ENCODE data around the gene KIF20B. TPM values are rescaled to one million over a fixed set of nuclear protein-coding genes. Genes with fewer than 3 reads are reported as not detected.

The KIF20B gene
- total RNA-seq, 1 experiment from 2014 or later = 34.5 TPM

DNA sequence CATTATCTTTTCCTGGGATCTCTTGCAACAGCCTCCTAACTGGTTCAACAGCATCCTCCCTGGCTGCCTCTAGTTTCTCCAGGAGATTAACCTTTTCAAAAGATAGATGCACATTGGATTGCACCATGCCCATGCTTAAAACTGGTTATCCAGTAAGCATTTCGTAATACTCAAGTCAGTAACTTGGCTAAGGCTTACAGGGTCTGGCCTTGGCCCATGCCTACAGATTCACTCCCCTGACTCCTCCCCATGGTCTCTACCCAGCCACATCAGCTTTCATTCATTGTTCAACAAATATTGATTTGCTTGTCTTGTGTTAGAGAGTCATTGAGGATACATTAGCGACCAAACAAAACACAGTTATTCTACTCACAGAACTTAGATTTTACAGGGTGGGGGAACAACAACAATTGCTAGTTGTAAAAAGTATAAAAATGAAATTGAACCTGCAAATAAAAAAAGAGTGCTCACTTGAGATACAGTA lies 1.8 kb upstream of the KIF20B start:
- no peaks in the 10 kb centered on the region for H3K27me3 ChIP-seq (ENCODE audit: insufficient read depth, low read depth)
- no peak overlapping the region for H3K4me3 ChIP-seq
- CTCF ChIA-PET = no interaction called here
- H3F3A ChIP-seq (ENCODE audit: insufficient read depth, low read depth) = no peaks in the 10 kb centered on the region; the same call in none of the 2 replicates
- H3K9me2 ChIP-seq (ENCODE audit: insufficient read depth) = no peaks in the 10 kb centered on the region
- no peak overlapping the region for H3K27ac ChIP-seq
- DNase-seq = no peak
- no peak for TF ChIP-seq EZH2 (IDR thresholded peaks at IDR 0.05; ENCODE audit: low read depth)
- TF ChIP-seq, protein P1, sequence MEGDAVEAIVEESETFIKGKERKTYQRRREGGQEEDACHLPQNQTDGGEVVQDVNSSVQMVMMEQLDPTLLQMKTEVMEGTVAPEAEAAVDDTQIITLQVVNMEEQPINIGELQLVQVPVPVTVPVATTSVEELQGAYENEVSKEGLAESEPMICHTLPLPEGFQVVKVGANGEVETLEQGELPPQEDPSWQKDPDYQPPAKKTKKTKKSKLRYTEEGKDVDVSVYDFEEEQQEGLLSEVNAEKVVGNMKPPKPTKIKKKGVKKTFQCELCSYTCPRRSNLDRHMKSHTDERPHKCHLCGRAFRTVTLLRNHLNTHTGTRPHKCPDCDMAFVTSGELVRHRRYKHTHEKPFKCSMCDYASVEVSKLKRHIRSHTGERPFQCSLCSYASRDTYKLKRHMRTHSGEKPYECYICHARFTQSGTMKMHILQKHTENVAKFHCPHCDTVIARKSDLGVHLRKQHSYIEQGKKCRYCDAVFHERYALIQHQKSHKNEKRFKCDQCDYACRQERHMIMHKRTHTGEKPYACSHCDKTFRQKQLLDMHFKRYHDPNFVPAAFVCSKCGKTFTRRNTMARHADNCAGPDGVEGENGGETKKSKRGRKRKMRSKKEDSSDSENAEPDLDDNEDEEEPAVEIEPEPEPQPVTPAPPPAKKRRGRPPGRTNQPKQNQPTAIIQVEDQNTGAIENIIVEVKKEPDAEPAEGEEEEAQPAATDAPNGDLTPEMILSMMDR (conservative IDR thresholded peaks at IDR 0.05) = no peak
- no TSS peak for BruUV-seq (replicated peaks)
- no peaks in the 10 kb centered on the region for H3K9me3 ChIP-seq (ENCODE audit: insufficient read depth, low read depth)
- intact Hi-C loops (cut with micrococcal nuclease; ENCODE audit: unreplicated experiment) = loop anchor here (5.0 kb wide), 2 partner anchors 272 to 287 kb away; partner anchors contain the start of gene IFIT5
- peaks cover 36% of the 10 kb centered on the region for H3K4me1 ChIP-seq (replicated peaks; ENCODE audit: insufficient read depth)
- POLR2A ChIA-PET (ENCODE audit: unreplicated experiment) = no interaction called here
- H3K79me2 ChIP-seq (ENCODE audit: low read depth) = peaks cover 31% of the 10 kb centered on the region
- H4K20me1 ChIP-seq (ENCODE audit: insufficient read depth) = no peaks in the 10 kb centered on the region
- H2AFZ ChIP-seq = no peak overlapping the region
- no peak overlapping the region for H3K4me2 ChIP-seq
- H3K36me3 ChIP-seq (ENCODE audit: low read depth) = no peaks in the 10 kb centered on the region

DNA sequence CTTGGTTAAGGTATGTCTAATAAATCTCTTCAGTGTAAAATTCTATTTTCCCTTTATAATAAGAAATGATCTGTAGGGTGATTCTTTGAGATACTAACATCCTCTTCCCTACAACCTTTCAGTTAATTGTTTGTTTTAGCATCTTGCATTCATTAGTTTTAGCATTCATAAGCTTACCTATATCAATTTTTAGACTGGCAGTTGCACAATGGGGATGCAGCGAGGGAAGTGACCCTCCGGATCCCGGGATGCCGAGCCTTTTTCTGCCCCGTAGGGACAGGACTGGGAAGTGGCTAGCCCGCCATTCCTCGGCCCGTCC lies 508 bp upstream of the KIF20B start:
- CTCF ChIA-PET = interaction anchor here (1.0 kb wide), 1 partner anchor 57 kb away, joined by 3 read pairs; no protein-coding TSS in a partner anchor
- no peaks in the 10 kb centered on the region for H3K27me3 ChIP-seq (ENCODE audit: insufficient read depth, low read depth)
- peak overlapping the region; percentile 52 for H3K27ac ChIP-seq
- peaks cover 23% of the 10 kb centered on the region for H3K4me1 ChIP-seq (replicated peaks; ENCODE audit: insufficient read depth)
- POLR2A ChIA-PET (ENCODE audit: unreplicated experiment) = interaction anchor here (0.5 to 0.8 kb wide), 6 partner anchors 26 to 1499 kb away, joined by 3 to 8 read pairs (median 4); no protein-coding TSS in a partner anchor
- DNase-seq = no peak
- H2AFZ ChIP-seq = peak overlapping the region; percentile 90
- intact Hi-C loops (cut with micrococcal nuclease; ENCODE audit: unreplicated experiment) = loop anchor here (1.0 to 5.0 kb wide), 4 partner anchors 57 to 289 kb away; partner anchors contain the start of gene IFIT5
- 0 out of 2 replicates have a peak, but pooled peaks cover under 1% of the 10 kb centered on the region for H3K36me3 ChIP-seq (ENCODE audit: low read depth)
- BruUV-seq (replicated peaks) = no TSS peak
- H3F3A ChIP-seq (ENCODE audit: insufficient read depth, low read depth) = no peaks in the 10 kb centered on the region; the same call in 1 of the 2 replicates
- H3K4me2 ChIP-seq = peak overlapping the region; percentile 90
- peak overlapping the region; percentile 76 for H3K4me3 ChIP-seq
- TF ChIP-seq, protein P1 (conservative IDR thresholded peaks at IDR 0.05) = no peak
- no peak for TF ChIP-seq EZH2 (IDR thresholded peaks at IDR 0.05; ENCODE audit: low read depth)
- H3K9me2 ChIP-seq (ENCODE audit: insufficient read depth) = no peaks in the 10 kb centered on the region
- peaks cover 43% of the 10 kb centered on the region for H3K79me2 ChIP-seq (ENCODE audit: low read depth)
- no peaks in the 10 kb centered on the region for H3K9me3 ChIP-seq (ENCODE audit: insufficient read depth, low read depth)
- H4K20me1 ChIP-seq (ENCODE audit: insufficient read depth) = no peaks in the 10 kb centered on the region

DNA sequence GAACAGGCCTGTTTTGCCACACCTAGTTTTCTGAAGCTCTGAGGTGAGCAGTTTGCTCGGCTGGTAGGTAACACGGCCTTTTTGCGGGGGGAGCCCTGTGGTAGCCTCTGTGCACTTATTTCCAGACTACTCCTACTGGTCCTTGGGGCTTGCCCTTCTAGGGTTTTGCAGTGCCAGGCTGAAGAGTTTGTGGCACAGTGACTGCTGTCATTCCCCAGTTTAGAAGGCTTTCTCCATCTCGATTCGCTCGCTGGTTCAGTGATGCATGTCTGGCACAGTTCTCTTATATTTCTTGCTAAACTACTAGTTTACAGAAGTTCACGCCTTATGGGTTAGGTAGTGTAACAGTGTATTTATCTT lies 711 bp downstream of the KIF20B start:
- CTCF ChIA-PET = no interaction called here
- TF ChIP-seq, protein P1 (conservative IDR thresholded peaks at IDR 0.05) = no peak
- TF ChIP-seq EZH2 (IDR thresholded peaks at IDR 0.05; ENCODE audit: low read depth) = no peak

More for the DNA sequence above, 711 bp downstream of the KIF20B start:
- H3K27me3 ChIP-seq (ENCODE audit: insufficient read depth, low read depth) = no peaks in the 10 kb centered on the region
- H3K4me3 ChIP-seq = peak overlapping the region; percentile 76
- H3K36me3 ChIP-seq (ENCODE audit: low read depth) = 0 out of 2 replicates have a peak, but pooled peaks cover 6% of the 10 kb centered on the region
- H3K4me1 ChIP-seq (replicated peaks; ENCODE audit: insufficient read depth) = peaks cover 19% of the 10 kb centered on the region; the same call in 1 of the 2 replicates
- DNase-seq = peak in 1 of 2 experiments; percentile 7
- H3K9me2 ChIP-seq (ENCODE audit: insufficient read depth) = no peaks in the 10 kb centered on the region
- H3K27ac ChIP-seq = peak overlapping the region; percentile 52
- POLR2A ChIA-PET (ENCODE audit: unreplicated experiment) = interaction anchor here (0.6 kb wide), 1 partner anchor 455 kb away, joined by 3 read pairs; no protein-coding TSS in a partner anchor
- no peaks in the 10 kb centered on the region for H3F3A ChIP-seq (ENCODE audit: insufficient read depth, low read depth)
- H2AFZ ChIP-seq = peak overlapping the region; percentile 90
- intact Hi-C loops (cut with micrococcal nuclease; ENCODE audit: unreplicated experiment) = loop anchor here (5.0 kb wide), 1 partner anchor 290 kb away; the partner anchor contains the start of gene IFIT5
- H3K9me3 ChIP-seq (ENCODE audit: insufficient read depth, low read depth) = no peaks in the 10 kb centered on the region
- no peaks in the 10 kb centered on the region for H4K20me1 ChIP-seq (ENCODE audit: insufficient read depth)
- peak overlapping the region; percentile 93 for H3K4me2 ChIP-seq
- H3K79me2 ChIP-seq (ENCODE audit: low read depth) = peaks cover 56% of the 10 kb centered on the region
- TSS peak; percentile 58 for BruUV-seq (replicated peaks)
